Fibroblast of lung (primary cell): ENCODE data around the gene STARD3. TPM values are rescaled to one million over a fixed set of nuclear protein-coding genes. Genes with fewer than 3 reads are reported as not detected.

ENCODE experiments used
- DNase-seq, 2 donors: peaks; one replicate each; pipeline versions ENCODE4 v3.0.0 to v3.0.0-alpha.2; 2010; ENCODE audit warnings: low read depth in 2 of 2
- H2AFZ ChIP-seq: 2 replicates; pipeline ENCODE4 v1.5.1; 2012; ENCODE audit warnings: low read length, control low read depth, inconsistent platforms
- H3K27ac ChIP-seq: 2 replicates; pipeline ENCODE4 v1.5.1; 2011; ENCODE audit warnings: low read length, control low read depth; ENCODE audit not compliant: insufficient read depth
- H3K27me3 ChIP-seq: 2 replicates; pipeline ENCODE4 v1.5.1; 2011; ENCODE audit warnings: mild to moderate bottlenecking, low read length; ENCODE audit not compliant: control insufficient read depth, insufficient read depth
- H3K36me3 ChIP-seq: 2 replicates; pipeline ENCODE4 v1.5.1; 2011; ENCODE audit warnings: low read length; ENCODE audit not compliant: control insufficient read depth, insufficient read depth
- H3K4me1 ChIP-seq: 2 replicates; pipeline ENCODE4 v1.5.1; 2011; ENCODE audit warnings: low read length; ENCODE audit not compliant: control insufficient read depth, insufficient read depth; ENCODE audit errors: extremely low read depth
- H3K4me2 ChIP-seq: 2 replicates; pipeline ENCODE4 v1.5.1; 2011; ENCODE audit warnings: low read length, control low read depth; ENCODE audit not compliant: insufficient read depth; ENCODE audit errors: extremely low read depth
- H3K4me3 ChIP-seq, 4 experiments: fragments of 200-600 bp in 1 of 4; sonication (generic) in 1 of 4; replicated peaks in 1 of 4; 2 replicates each; pipeline ENCODE4 v1.5.1; 2011 to 2016; ENCODE audit warnings: low read length in 4 of 4, low read depth in 3 of 4, mild to moderate bottlenecking in 3 of 4, control low read depth in 2 of 4, inconsistent platforms in 1 of 4, mixed read lengths in 1 of 4; ENCODE audit not compliant: insufficient read depth in 1 of 4; ENCODE audit errors: control extremely low read depth in 1 of 4
- H3K79me2 ChIP-seq: 2 replicates; pipeline ENCODE4 v1.5.1; 2012; ENCODE audit warnings: mild to moderate bottlenecking, low read length, inconsistent platforms; ENCODE audit not compliant: control insufficient read depth, insufficient read depth
- H3K9ac ChIP-seq: 2 replicates; pipeline ENCODE4 v1.5.1; 2011; ENCODE audit warnings: mild to moderate bottlenecking, low read length, control low read depth; ENCODE audit not compliant: insufficient read depth
- H3K9me3 ChIP-seq: 2 replicates; pipeline ENCODE4 v1.5.1; 2012; ENCODE audit warnings: low read depth, low read length; ENCODE audit not compliant: control insufficient read depth, insufficient read depth
- H4K20me1 ChIP-seq: 2 replicates; pipeline ENCODE4 v1.5.1; 2011; ENCODE audit warnings: low read length; ENCODE audit not compliant: control insufficient read depth, insufficient read depth; ENCODE audit errors: extremely low read depth
- CTCF ChIP-seq, 2 donors: IDR thresholded peaks in 1 of 2; conservative IDR thresholded peaks in 1 of 2; 1 replicate in 1 of 2; 2 replicates in 1 of 2; pipeline ENCODE4 v1.5.1; 2011 to 2012; ENCODE audit warnings: low read length in 2 of 2, control low read depth in 1 of 2, inconsistent platforms in 1 of 2, low read depth in 1 of 2, mild to moderate bottlenecking in 1 of 2
- EZH2 ChIP-seq: IDR thresholded peaks from 2 replicates; pipeline ENCODE4 v1.5.1; 2012; ENCODE audit warnings: low read length, control low read depth, mild to moderate bottlenecking; ENCODE audit errors: missing control alignments
- polyA plus RNA-seq, 2 donors: library from polyadenylated mRNA; depleted of rRNA in 1 of 2; stranded (reverse) in 1 of 2; unstranded in 1 of 2; fragments of >200 nt; gene quantifications; 2 replicates each; pipeline ENCODE4 v1.2.1, GENCODE V29; 2011 to 2012; ENCODE audit warnings: missing spikeins in 1 of 2
- total RNA-seq: library from RNA; depleted of rRNA; stranded (reverse); fragments of >200 nt; gene quantifications from 2 replicates; pipeline ENCODE4 v1.2.1, GENCODE V29; 2014

Gene STARD3
- total and polyA plus RNA-seq, 2 donors (not counting 1 experiment from before 2014, with no cell fraction given), result 30.4 to 31.7 TPM

- Histone ChIP-seq H3K27ac (no peak overlapping the region), H3K9me3 (no peaks in the 10 kb centered on the region), H3K79me2 (no peaks in the 10 kb centered on the region), H3K4me2 (no peak overlapping the region), H3K4me1 (no peaks in the 10 kb centered on the region), H3K4me3 (no peak overlapping the region), H3K36me3 (no peaks in the 10 kb centered on the region), H3K27me3 (peaks cover 80% of the 10 kb centered on the region), H2AFZ (no peak overlapping the region), H4K20me1 (no peaks in the 10 kb centered on the region), H3K9ac (no peak overlapping the region)
- DNase-seq, result no peak
- TF ChIP-seq CTCF (conservative IDR thresholded peaks at IDR 0.05 in 1 of 2, IDR thresholded peaks at IDR 0.05 in 1 of 2; ENCODE audit: low read depth in 1 of 2, low read length in 2 of 2) (no peak), EZH2 (no peak)
These were observed 38.3 kb upstream of the STARD3 start for GRCh38 chr17:39598630-39599003.

DNA sequence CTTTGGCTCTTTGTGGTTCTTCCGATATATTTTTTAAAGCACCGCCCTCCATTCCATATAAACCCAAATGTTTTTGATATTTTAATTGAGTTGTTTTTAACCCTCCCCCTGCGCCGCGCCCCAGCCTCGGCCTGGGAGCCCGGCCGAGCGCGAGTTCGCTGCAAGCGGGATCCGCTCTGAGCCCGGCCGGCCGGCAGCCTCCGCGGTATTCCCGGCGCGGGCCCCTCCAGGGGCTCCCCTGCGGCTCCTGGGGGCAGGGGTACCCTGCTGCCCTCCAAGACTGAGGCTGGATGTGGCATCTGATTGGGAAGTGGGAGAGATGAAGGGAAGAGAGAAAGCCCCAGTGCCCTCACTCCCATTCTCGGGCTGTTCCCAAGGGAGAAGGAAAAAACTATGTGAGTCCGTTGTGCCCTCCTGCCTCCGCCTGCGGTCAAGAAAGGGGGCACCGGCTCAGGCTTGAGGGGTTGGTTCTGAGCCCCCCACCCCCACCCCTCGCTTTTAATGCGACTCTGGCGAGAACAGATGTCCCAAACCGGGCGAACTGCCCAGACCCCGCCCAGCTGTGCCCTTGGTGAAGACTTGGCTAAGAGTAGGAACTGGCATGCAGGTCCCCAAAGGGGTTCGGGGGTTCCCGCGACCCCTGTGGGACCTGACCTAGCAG is 37.8 kb upstream of the STARD3 start:
- Histone ChIP-seq H3K4me3 (no peak overlapping the region), H3K9me3 (no peaks in the 10 kb centered on the region), H3K27ac (no peak overlapping the region), H3K79me2 (no peaks in the 10 kb centered on the region), H3K36me3 (no peaks in the 10 kb centered on the region), H3K27me3 (peaks cover 85% of the 10 kb centered on the region), H3K9ac (no peak overlapping the region), H3K4me1 (no peaks in the 10 kb centered on the region), H3K4me2 (no peak overlapping the region), H4K20me1 (no peaks in the 10 kb centered on the region), H2AFZ (no peak overlapping the region)
- DNase-seq, result no peak
- TF ChIP-seq EZH2, result no peak
- no peak for TF ChIP-seq CTCF (conservative IDR thresholded peaks at IDR 0.05 in 1 of 2, IDR thresholded peaks at IDR 0.05 in 1 of 2; ENCODE audit: low read depth in 1 of 2, low read length in 2 of 2)

DNA sequence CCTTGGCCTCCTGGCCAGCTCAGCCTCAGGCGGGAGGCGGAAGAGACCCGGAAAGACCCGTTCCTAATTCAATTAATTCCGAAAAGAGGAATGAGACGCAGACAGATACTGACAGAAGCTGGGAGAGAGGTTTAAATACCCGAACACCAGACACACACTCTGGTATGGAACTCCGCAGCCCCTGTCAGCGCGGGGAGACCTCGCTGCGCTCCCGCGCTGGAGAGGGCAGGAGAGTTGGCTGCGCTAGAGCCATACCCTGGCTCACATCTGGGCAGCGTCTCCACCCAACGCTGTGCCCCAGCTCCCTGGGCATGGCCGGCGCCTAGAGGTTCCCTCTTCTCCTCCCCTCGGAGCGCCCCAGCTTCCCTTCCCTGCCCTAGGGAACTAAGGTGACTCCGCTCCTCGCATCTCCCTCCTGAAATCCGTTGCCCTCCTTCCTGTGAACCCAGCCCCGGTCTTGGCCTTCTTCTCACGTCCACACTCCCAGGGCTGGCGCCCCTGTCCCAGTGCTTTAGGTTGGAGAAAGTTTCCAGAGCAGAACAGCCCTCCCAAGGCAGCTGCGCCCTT is 37.2 kb upstream of the STARD3 start:
- H3K4me1 ChIP-seq, result no peaks in the 10 kb centered on the region
- H3K27me3 ChIP-seq, result peaks cover 87% of the 10 kb centered on the region
- no peak overlapping the region for H2AFZ ChIP-seq
- H3K36me3 ChIP-seq, result no peaks in the 10 kb centered on the region
- H4K20me1 ChIP-seq, result no peaks in the 10 kb centered on the region
- no peaks in the 10 kb centered on the region for H3K9me3 ChIP-seq
- no peak for TF ChIP-seq CTCF (conservative IDR thresholded peaks at IDR 0.05 in 1 of 2, IDR thresholded peaks at IDR 0.05 in 1 of 2; ENCODE audit: low read depth in 1 of 2, low read length in 2 of 2)
- no peak for TF ChIP-seq EZH2
- H3K9ac ChIP-seq, result no peak overlapping the region
- H3K27ac ChIP-seq, result no peak overlapping the region
- no peak overlapping the region for H3K4me3 ChIP-seq
- H3K79me2 ChIP-seq, result no peaks in the 10 kb centered on the region
- DNase-seq, result no peak
- H3K4me2 ChIP-seq, result no peak overlapping the region
